Thyroid gland (tissue), 4 donors: Measurements from ENCODE around the gene FAM117A. TPM values are rescaled to one million over a fixed set of nuclear protein-coding genes. Genes with fewer than 3 reads are reported as not detected.

ENCODE experiments used
- DNase-seq, 2 donors: peaks; one replicate each; pipeline ENCODE4 v3.0.0-alpha.2; 2019
- H3K27ac ChIP-seq, 3 donors: fragments of 200-600 bp; sonication (generic); 1 replicate in 2 of 3; 2 replicates in 1 of 3; pipeline ENCODE4 v1.5.1; 2016 to 2019; ENCODE audit warnings: mild to moderate bottlenecking in 1 of 3, moderate library complexity in 1 of 3
- H3K27me3 ChIP-seq: fragments of 200-600 bp; sonication (generic); one replicate; pipeline ENCODE4 v1.5.1; 2019
- H3K36me3 ChIP-seq, 2 donors: fragments of 200-600 bp; sonication (generic); one replicate each; pipeline ENCODE4 v1.5.1; 2016 to 2019
- H3K4me1 ChIP-seq, 2 donors: fragments of 200-600 bp; sonication (generic); one replicate each; pipeline ENCODE4 v1.5.1; 2017 to 2019
- H3K4me3 ChIP-seq, 3 donors: fragments of 200-600 bp; sonication (generic); replicated peaks in 1 of 3; 1 replicate in 2 of 3; 2 replicates in 1 of 3; pipeline ENCODE4 v1.5.1; 2016; ENCODE audit warnings: mild to moderate bottlenecking in 1 of 3
- H3K9me3 ChIP-seq: fragments of 200-600 bp; sonication (generic); one replicate; pipeline ENCODE4 v1.5.1; 2017
- POLR2A ChIP-seq, 2 donors: fragments of 450-650 bp; IDR thresholded peaks; one replicate each; pipeline ENCODE4 v1.6.1; 2017; ENCODE audit warnings: antibody characterized with exemption in 2 of 2, mild to moderate bottlenecking in 2 of 2, moderate library complexity in 1 of 2
- WGBS, 2 donors: methylation state at CpG; one replicate each; pipeline ENCODE4 v1.1.5; 2017; 5-methylcytosine and 5-hydroxymethylcytosine counted together
- intact Hi-C: fragments of 100-400 bp; cut with DNase I; formaldehyde crosslinking; loops from one replicate; pipeline ENCODE4 v1.15.1; 2023
- total RNA-seq, 4 donors: library from RNA; depleted of rRNA; stranded (reverse); fragments of >200 nt; gene quantifications; one replicate each; pipeline ENCODE4 v1.2.3, GENCODE V29; 2016
- TF ChIP-seq, protein P1 (sequence below), 6 experiments: fragments of 200-600 bp in 3 of 6; fragments of 450-650 bp in 3 of 6; sonication (generic) in 3 of 6; IDR thresholded peaks; one replicate each; pipeline ENCODE4 v1.5.1; 2016 to 2019; ENCODE audit warnings: antibody characterized with exemption in 6 of 6, mild to moderate bottlenecking in 2 of 6, inconsistent platforms in 1 of 6, moderate library complexity in 1 of 6

FAM117A gene
- total RNA-seq, 4 donors from 2014 or later = 12.4 to 41.5 (median 23.3) TPM

DNA sequence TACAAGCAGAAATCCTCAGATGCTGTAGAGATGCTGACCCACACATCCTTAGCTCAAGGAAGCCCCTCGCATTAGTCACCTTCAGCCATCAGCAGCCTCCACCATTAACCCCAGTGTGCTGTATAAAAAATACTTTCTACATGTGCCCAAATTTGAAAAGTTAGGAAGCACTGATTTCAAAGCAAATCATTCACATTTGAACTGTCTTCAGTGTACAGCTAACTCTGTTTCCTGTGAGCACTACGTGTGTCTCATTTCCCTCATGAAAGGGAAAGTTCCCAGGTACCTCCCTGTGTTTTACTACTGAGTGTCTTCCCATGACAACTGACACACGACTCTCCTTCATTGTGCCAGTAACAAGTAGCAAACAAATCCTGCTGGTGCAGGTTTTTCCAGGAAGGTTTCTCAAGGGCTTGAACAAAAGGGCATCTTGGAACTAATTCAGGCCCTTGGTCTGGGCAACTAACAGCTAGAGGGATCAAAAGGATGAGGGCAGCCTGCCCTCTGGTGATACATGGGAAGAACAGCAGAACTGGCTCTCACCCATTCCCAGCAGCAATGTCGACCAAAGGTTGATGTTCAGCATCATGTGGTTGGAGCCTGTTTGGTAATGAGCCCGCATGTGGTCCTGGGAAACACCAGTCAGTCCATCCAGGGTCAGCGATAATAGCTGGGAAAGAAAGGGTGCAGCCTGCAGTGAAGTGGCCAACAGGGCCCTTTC, 60.2 kb downstream of the FAM117A start:
- DNase-seq = peak; percentile 43 to 63
- Histone ChIP-seq H3K4me3 (no peak overlapping the region), H3K9me3 (no peaks in the 10 kb centered on the region), H3K36me3 (peaks cover 54 to 61% of the 10 kb centered on the region in 2 donors), H3K27ac (no peak overlapping the region), H3K27me3 (no peaks in the 10 kb centered on the region), H3K4me1 (peaks cover 15 to 17% of the 10 kb centered on the region in 2 donors)
- TF ChIP-seq, protein P1, sequence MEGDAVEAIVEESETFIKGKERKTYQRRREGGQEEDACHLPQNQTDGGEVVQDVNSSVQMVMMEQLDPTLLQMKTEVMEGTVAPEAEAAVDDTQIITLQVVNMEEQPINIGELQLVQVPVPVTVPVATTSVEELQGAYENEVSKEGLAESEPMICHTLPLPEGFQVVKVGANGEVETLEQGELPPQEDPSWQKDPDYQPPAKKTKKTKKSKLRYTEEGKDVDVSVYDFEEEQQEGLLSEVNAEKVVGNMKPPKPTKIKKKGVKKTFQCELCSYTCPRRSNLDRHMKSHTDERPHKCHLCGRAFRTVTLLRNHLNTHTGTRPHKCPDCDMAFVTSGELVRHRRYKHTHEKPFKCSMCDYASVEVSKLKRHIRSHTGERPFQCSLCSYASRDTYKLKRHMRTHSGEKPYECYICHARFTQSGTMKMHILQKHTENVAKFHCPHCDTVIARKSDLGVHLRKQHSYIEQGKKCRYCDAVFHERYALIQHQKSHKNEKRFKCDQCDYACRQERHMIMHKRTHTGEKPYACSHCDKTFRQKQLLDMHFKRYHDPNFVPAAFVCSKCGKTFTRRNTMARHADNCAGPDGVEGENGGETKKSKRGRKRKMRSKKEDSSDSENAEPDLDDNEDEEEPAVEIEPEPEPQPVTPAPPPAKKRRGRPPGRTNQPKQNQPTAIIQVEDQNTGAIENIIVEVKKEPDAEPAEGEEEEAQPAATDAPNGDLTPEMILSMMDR (IDR thresholded peaks at IDR 0.05) = peak in 5 of 6 experiments; percentile 29 to 41 (median 33)
- no peak for TF ChIP-seq POLR2A (IDR thresholded peaks at IDR 0.05)
- 52 to 57% methylated on average over 6 of the region's 6 CpGs for WGBS, 2 donors
- intact Hi-C loops = no loop called here

DNA sequence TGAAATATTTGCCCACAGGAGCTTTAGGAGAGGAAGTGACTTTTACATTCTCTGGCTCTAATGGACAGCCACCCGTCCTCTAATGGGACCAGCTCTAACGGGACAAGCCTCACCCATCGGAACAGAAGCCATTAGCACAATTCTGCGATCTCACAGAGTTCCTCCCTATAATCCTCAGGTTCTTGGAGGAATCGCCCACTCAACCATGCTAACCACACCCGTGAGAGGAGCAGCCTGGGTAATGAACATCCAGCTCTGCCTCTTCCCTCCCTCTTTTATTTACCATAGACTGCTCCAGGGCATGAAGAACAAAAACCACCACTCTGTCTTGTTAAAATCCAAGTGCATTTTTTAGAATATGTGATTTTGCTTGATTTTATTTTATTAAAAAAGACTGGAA, 63.0 kb downstream of the FAM117A start:
- intact Hi-C loops = no loop called here
- WGBS, 2 donors = 87 to 88% methylated on average over 6 of the region's 6 CpGs
- peaks cover 54 to 61% of the 10 kb centered on the region in 2 donors for H3K36me3 ChIP-seq

DNA sequence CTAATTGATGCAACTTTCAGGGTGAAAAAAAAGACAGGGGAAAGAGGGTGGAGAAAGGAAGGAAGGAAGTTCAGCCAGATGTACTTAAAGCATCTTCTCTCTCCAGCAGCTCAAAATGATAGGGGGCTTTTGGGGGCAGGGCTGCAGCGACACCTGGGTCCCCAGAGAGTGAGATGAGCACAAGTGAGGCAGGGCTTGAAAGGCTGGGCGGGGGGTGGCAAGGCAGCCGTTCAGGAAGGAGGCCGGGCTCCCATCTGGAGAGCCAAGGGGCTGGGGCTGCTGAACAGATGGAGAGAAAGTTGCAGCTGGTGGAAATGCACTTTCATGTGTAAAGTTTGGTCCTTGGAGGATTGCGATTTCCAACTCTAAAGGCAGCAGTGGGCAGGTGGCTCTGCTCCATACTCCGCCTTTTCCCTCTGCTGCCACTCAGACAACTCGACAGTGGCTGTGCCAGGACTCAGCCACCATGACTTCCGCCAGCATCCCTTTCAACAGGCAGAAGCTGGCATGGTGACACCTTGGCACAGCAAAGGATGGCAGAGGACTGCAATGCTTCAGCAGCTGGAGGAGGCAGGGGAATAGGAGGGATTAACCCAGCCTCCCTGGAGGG, 63.9 kb downstream of the FAM117A start:
- Histone ChIP-seq H3K27me3 (no peaks in the 10 kb centered on the region), H3K9me3 (no peaks in the 10 kb centered on the region), H3K4me3 (no peak overlapping the region), H3K27ac (no peak overlapping the region), H3K4me1 (peaks cover 0 to 3% of the 10 kb centered on the region in 2 donors), H3K36me3 (peaks cover 51 to 53% of the 10 kb centered on the region in 2 donors)
- TF ChIP-seq, protein P1 (IDR thresholded peaks at IDR 0.05) = no peak
- no peak for TF ChIP-seq POLR2A (IDR thresholded peaks at IDR 0.05)
- DNase-seq = peak in 1 of 2 donors; percentile 18
- WGBS, 2 donors = 67 to 73% methylated on average over 8 of the region's 8 CpGs
- intact Hi-C loops = loop anchor here (10.0 kb wide), 1 partner anchor 295 kb away; the partner anchor contains the start of gene DLX3

More for the DNA sequence above, 63.0 kb downstream of the FAM117A start:
- H3K9me3 ChIP-seq = no peaks in the 10 kb centered on the region
- no peak overlapping the region for H3K4me3 ChIP-seq
- no peak for TF ChIP-seq POLR2A (IDR thresholded peaks at IDR 0.05)
- H3K27me3 ChIP-seq = no peaks in the 10 kb centered on the region
- DNase-seq = no peak
- H3K27ac ChIP-seq = no peak overlapping the region
- H3K4me1 ChIP-seq = peaks cover 0 to 3% of the 10 kb centered on the region in 2 donors

DNA sequence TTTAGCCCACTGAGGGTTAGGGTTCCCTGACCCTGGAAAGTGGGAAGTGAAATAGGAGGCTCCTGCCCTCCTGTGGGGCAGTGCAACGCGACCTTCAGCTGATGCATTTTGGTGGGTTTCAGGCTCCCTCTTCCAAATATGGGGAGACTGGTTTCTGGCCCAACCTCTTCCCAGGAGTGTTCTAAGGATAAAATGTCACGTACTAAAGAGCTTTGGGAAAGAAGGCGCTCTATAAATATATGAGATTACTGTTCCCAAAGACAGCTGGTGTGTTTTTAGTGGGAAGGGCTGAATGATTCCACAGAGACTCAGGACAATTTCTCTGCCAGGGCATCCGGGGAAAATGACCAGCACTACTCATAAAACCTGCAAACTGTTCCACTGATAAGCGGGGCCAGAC, 65.9 kb downstream of the FAM117A start:
- H3K27me3 ChIP-seq = no peaks in the 10 kb centered on the region
- intact Hi-C loops = loop anchor here (10.0 kb wide), 1 partner anchor 297 kb away; the partner anchor contains the start of gene DLX3
- TF ChIP-seq, protein P1 (IDR thresholded peaks at IDR 0.05) = no peak
- TF ChIP-seq POLR2A (IDR thresholded peaks at IDR 0.05) = no peak
- H3K9me3 ChIP-seq = no peaks in the 10 kb centered on the region
- DNase-seq = no peak
- H3K4me3 ChIP-seq = no peak overlapping the region
- H3K4me1 ChIP-seq = peaks cover 0 to 5% of the 10 kb centered on the region in 2 donors
- no peak overlapping the region for H3K27ac ChIP-seq
- H3K36me3 ChIP-seq = peaks cover 30 to 33% of the 10 kb centered on the region in 2 donors
- WGBS, 2 donors = 60 to 63% methylated on average over 6 of the region's 6 CpGs

DNA sequence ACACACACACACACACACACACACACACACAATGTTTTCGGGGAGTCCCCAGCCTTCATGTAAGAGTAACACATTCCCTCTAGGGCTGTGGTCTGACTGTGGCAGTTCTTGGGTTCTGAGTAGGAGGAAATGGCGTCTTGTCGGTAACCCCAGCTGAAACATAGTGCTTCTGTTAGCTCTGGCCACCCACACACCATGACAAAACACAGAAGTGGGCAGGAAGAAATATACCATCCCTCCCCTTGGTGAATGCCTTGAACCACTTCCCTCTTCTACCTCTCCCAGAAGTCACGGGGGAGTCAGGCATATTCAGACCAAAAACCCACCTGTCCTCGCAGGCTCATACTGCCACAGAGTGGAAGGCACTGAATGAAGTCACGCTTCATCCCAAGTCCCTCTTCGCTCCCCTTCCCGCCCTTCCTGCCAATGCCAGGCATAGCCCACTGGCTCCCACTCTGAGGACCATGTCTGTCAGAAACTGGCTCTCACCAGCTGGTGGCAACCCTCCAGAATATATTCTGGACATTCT, 67.6 kb downstream of the FAM117A start:
- peaks cover 0 to 15% of the 10 kb centered on the region in 2 donors for H3K4me1 ChIP-seq
- H3K9me3 ChIP-seq = no peaks in the 10 kb centered on the region
- no peak for DNase-seq
- TF ChIP-seq POLR2A (IDR thresholded peaks at IDR 0.05) = no peak
- TF ChIP-seq, protein P1 (IDR thresholded peaks at IDR 0.05) = no peak
- intact Hi-C loops = loop anchor here (10.0 kb wide), 1 partner anchor 299 kb away; the partner anchor contains the start of gene DLX3
- no peaks in the 10 kb centered on the region for H3K27me3 ChIP-seq
- WGBS, 2 donors = 78% methylated on average over 8 of the region's 8 CpGs
- H3K4me3 ChIP-seq = no peak overlapping the region
- no peak overlapping the region for H3K27ac ChIP-seq
- H3K36me3 ChIP-seq = peaks cover 13 to 16% of the 10 kb centered on the region in 2 donors
